Heart left ventricle (tissue), 16 donors: Measurements from ENCODE around the gene ALG1. TPM values are rescaled to one million over a fixed set of nuclear protein-coding genes. Genes with fewer than 3 reads are reported as not detected.
A peak's percentile ranks its signal among the peaks of the same experiment; 100 is the strongest.

Experiments
- ATAC-seq, 4 donors: fragments of 200-7000 bp; cut with Tn5 transposase; one replicate each; pipeline ENCODE4 v1.9.1; 2020 to 2022; ENCODE audit warnings: moderate library complexity in 4 of 4, mild to moderate bottlenecking in 3 of 4, moderate number of reproducible peaks in 1 of 4
- DNase-seq, 5 donors: peaks; one replicate each; pipeline ENCODE4 v3.0.0-alpha.2; 2020
- H3K27ac ChIP-seq, 12 donors: fragments of 200-600 bp; sonication (generic) in 4 of 12; one replicate each; pipeline versions ENCODE4 v1.5.0 to v1.8.0; 2016 to 2022; ENCODE audit warnings: mild to moderate bottlenecking in 2 of 12
- H3K27me3 ChIP-seq, 9 donors: fragments of 200-600 bp; sonication (generic) in 2 of 9; one replicate each; pipeline versions ENCODE4 v1.5.1 to v1.8.0; 2016 to 2022; ENCODE audit warnings: mild to moderate bottlenecking in 3 of 9
- H3K36me3 ChIP-seq, 9 donors: fragments of 200-600 bp; sonication (generic) in 2 of 9; one replicate each; pipeline versions ENCODE4 v1.5.0 to v1.8.0; 2018 to 2022; ENCODE audit warnings: mild to moderate bottlenecking in 2 of 9
- H3K4me1 ChIP-seq, 12 donors: fragments of 200-600 bp; sonication (generic) in 4 of 12; one replicate each; pipeline versions ENCODE4 v1.5.0 to v1.8.0; 2016 to 2022; ENCODE audit warnings: mild to moderate bottlenecking in 3 of 12
- H3K4me3 ChIP-seq, 12 donors: fragments of 200-600 bp; sonication (generic) in 4 of 12; one replicate each; pipeline versions ENCODE4 v1.5.0 to v1.8.0; 2017 to 2022; ENCODE audit warnings: mild to moderate bottlenecking in 9 of 12, moderate library complexity in 4 of 12
- H3K9me3 ChIP-seq, 12 donors: fragments of 200-600 bp; sonication (generic) in 4 of 12; one replicate each; pipeline versions ENCODE4 v1.5.0 to v1.8.0; 2016 to 2022; ENCODE audit warnings: mild to moderate bottlenecking in 1 of 12
- POLR2A ChIP-seq, 2 donors: fragments of 450-650 bp; IDR thresholded peaks; one replicate each; pipeline ENCODE4 v1.6.1; 2017; ENCODE audit warnings: antibody characterized with exemption in 2 of 2, mild to moderate bottlenecking in 2 of 2, moderate library complexity in 2 of 2
- WGBS, 4 donors: extraction: QIAGEN DNeasy Blood & Tissue Kit in 2 of 4; methylation state at CpG; one replicate each; pipeline versions ENCODE4 v1.1.5 to v1.1.7; 2013 to 2018; 5-methylcytosine and 5-hydroxymethylcytosine counted together
- intact Hi-C, 10 donors: fragments of 100-400 bp; cut with DNase I; formaldehyde crosslinking; loops; one replicate each; pipeline versions ENCODE4 v1.11.1 to v1.14.2; 2022
- polyA plus RNA-seq, 2 donors: library from polyadenylated mRNA; stranded (reverse); fragments of 200-250 nt; gene quantifications; one replicate each; pipeline ENCODE4 v1.2.3, GENCODE V29; 2013
- total RNA-seq, 9 donors: library from RNA; depleted of rRNA in 2 of 9; stranded (reverse); fragments of >200 nt in 2 of 9; fragmentation: NEBNext Ultra II Directional in 3 of 9; extraction: Animal tissue kit (Norgen Biotek cat#: 25700) in 3 of 9; gene quantifications; one replicate each; pipeline versions ENCODE4 v1.1.0 to v1.2.4, GENCODE V29; 2016 to 2023
- TF ChIP-seq, protein P1 (sequence below), 12 donors: fragments of 200-600 bp; sonication (generic) in 4 of 12; IDR thresholded peaks; one replicate each; pipeline versions ENCODE4 v1.5.0 to v1.8.0; 2018 to 2022; ENCODE audit warnings: antibody characterized with exemption in 12 of 12, mild to moderate bottlenecking in 5 of 12
- donor health status: ischemic (EF 13 %, LVEDD 7.1; RV severe dilation, severe dysfunction).
- donor health status: healthy with polysubstance abuse.
- donor health status: DM: no; HTN: yes; CAD: no.
- donor health status: DM: no; HTN: no; CAD: no.
- donor health status: ischemic (EF 25% LVEDD 6.9; RV normal size, moderate dysfunction).
- donor health status: ischemic (EF 25% LVEDD 5.7; RV mildly dilated, moderate dysfunction).
- donor health status: healthy.
- donor health status: DM: yes; HTN: yes; CAD: no.
- donor health status: ischemic (EF 35%, LVEDD 5.7; RV mildly dilated, moderate dysfunction).
- donor health status: nonischemic (EF 11% LVEDD 7.7; RV severe dilation, severe dysfunction).
- donor health status: DM: yes; HTN: yes; CAD: no.
- donor health status: PGD.
- donor health status: ischemic (EF 29% LVEDD 5.4; RV normal size, mild dysfunction).
- donor health status: nonischemic (EF 23%, LVEDD 6.1; RV moderate dilation, normal function).

The ALG1 gene
- total and polyA plus RNA-seq, 11 donors, result 6.0 to 17.1 (median 9.7) TPM

DNA sequence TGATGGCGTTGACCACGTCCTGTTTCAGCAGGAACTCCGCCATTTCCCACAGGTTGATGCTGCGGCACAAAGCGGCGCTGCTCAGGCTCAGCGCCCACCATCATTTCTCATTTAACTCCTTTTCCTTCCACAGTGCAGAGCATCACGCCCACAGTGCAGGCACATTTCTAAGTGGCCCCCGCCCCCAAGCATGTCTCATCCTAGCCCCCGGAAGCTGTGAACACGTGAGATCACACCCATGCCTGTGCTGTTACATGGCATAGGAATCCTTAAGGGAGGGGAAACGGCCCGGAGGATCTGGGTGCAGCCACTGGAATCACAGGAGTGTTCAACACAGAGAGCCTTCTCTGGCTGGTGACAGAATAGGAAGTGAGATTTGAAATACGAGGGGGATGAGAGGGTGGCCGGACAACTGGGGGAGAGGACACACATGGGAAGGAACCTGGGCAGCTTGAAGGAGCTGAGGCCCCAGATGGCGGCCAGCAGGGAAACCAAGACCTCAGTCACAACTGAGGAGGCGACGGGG, 42.6 kb upstream of the ALG1 start:
- intact Hi-C loops, result loop anchor here in 3 of 10 donors (5.0 to 10.0 kb wide), 4 partner anchors 64 to 164 kb away; partner anchors contain the start of gene SEC14L5 (in 2 of the 3)
- peaks cover 0 to 21% (median 8%) of the 10 kb centered on the region in 12 donors for H3K4me1 ChIP-seq
- WGBS, 4 donors, result 88 to 92% (median 92%) methylated on average over 18 of the region's 18 CpGs
- no peak overlapping the region for H3K27ac ChIP-seq
- H3K4me3 ChIP-seq, result no peak overlapping the region
- TF ChIP-seq, protein P1, sequence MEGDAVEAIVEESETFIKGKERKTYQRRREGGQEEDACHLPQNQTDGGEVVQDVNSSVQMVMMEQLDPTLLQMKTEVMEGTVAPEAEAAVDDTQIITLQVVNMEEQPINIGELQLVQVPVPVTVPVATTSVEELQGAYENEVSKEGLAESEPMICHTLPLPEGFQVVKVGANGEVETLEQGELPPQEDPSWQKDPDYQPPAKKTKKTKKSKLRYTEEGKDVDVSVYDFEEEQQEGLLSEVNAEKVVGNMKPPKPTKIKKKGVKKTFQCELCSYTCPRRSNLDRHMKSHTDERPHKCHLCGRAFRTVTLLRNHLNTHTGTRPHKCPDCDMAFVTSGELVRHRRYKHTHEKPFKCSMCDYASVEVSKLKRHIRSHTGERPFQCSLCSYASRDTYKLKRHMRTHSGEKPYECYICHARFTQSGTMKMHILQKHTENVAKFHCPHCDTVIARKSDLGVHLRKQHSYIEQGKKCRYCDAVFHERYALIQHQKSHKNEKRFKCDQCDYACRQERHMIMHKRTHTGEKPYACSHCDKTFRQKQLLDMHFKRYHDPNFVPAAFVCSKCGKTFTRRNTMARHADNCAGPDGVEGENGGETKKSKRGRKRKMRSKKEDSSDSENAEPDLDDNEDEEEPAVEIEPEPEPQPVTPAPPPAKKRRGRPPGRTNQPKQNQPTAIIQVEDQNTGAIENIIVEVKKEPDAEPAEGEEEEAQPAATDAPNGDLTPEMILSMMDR (IDR thresholded peaks at IDR 0.05), result no peak
- no peak for TF ChIP-seq POLR2A (IDR thresholded peaks at IDR 0.05)
- ATAC-seq (no peak), DNase-seq (peak in 1 of 5 donors; percentile 8)
- peaks cover 0 to 28% (median 8%) of the 10 kb centered on the region in 9 donors for H3K36me3 ChIP-seq
- no peaks in the 10 kb centered on the region for H3K27me3 ChIP-seq
- H3K9me3 ChIP-seq, result no peaks in the 10 kb centered on the region

DNA sequence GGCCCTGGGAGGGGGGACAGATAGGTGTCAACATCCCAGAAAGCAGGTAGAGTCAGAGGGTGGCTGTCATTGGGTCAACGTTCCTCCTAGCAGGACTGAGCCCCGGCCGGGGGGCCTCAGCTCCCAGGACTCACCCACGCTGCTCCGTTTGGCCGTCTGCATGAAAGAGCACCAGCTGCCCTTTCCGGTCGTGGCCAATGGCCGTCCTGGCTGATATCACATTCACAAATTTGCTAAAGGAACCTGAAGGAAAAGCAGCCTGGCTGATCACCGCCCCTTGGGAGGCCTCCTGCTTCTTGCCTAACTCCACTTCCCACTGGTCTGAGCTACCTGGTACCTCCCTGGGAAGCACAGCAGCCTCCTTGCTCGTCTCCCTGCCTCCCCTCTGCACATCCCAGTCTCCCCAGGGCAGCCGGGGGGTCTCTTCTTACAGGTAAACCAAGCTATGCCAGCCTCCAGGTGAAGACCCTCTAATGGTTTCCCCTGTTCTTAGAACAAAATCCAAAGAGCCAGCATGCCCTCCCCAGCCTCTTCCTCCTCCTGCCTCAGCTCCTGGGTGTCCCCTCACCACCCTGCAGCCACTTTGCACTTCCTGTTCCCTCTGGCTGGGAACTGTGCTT, 41.3 kb upstream of the ALG1 start:
- intact Hi-C loops, result no loop called here
- no peak overlapping the region for H3K27ac ChIP-seq
- TF ChIP-seq POLR2A (IDR thresholded peaks at IDR 0.05), result no peak
- TF ChIP-seq, protein P1 (IDR thresholded peaks at IDR 0.05), result no peak
- ATAC-seq (no peak), DNase-seq (peak in 1 of 5 donors; percentile 22)
- no peaks in the 10 kb centered on the region for H3K27me3 ChIP-seq
- WGBS, 4 donors, result 86 to 96% (median 87%) methylated on average over 12 of the region's 12 CpGs
- H3K36me3 ChIP-seq, result peaks cover 0 to 28% (median 8%) of the 10 kb centered on the region in 9 donors
- no peaks in the 10 kb centered on the region for H3K9me3 ChIP-seq
- H3K4me3 ChIP-seq, result no peak overlapping the region
- H3K4me1 ChIP-seq, result peaks cover 0 to 19% (median 15%) of the 10 kb centered on the region in 12 donors

DNA sequence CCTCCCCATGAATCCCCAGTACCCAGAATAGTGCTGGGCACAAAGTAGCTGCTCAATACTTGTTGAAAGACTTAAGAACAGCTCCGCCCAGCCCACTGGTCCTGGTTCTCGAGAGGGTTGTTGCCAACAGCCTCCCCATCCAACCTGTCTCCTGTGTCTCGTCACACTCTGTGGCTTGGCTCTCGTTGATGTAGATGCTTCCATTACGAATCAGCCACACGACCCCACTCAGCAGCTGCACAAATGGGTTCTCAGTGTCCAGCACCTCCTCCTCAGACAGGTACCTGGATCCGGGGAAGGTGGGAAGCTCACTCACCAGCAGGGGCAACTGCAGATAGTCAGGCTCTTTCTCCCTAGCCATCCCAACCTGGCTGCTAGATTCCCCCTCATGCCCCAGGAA, 40.0 kb upstream of the ALG1 start:
- ATAC-seq, result no peak
- no peak overlapping the region for H3K27ac ChIP-seq
- H3K4me1 ChIP-seq, result peaks cover 0 to 24% (median 15%) of the 10 kb centered on the region in 12 donors
- intact Hi-C loops, result no loop called here
- DNase-seq, result peak in 1 of 5 donors; percentile 10
- no peaks in the 10 kb centered on the region for H3K27me3 ChIP-seq
- peaks cover 0 to 26% (median 8%) of the 10 kb centered on the region in 9 donors for H3K36me3 ChIP-seq
- no peak for TF ChIP-seq POLR2A (IDR thresholded peaks at IDR 0.05)
- TF ChIP-seq, protein P1 (IDR thresholded peaks at IDR 0.05), result no peak
- H3K4me3 ChIP-seq, result no peak overlapping the region
- WGBS, 4 donors, result 77 to 81% (median 80%) methylated on average over 7 of the region's 7 CpGs
- no peaks in the 10 kb centered on the region for H3K9me3 ChIP-seq

DNA sequence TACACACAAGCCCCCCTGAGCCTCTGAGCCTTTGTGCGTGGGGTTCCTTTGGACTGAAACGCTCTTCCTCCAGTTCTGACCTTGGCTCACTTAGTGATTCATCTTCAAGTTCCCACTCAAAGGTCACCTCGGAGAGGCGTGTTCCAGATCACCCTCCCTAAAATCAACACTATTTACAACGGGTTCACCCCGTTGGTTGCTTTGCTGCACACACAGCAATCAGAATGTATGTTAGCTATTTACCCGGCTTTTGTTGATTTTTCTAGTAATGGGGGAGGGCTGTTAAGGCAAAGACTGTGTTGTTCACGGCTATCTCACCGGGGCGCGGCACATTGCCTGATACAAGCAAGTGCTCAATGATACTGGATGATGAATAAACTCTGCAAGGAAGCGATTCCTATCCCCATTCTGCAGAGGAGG, 38.9 kb upstream of the ALG1 start:
- peak overlapping the region in 1 of 12 donors; percentile 72 for H3K27ac ChIP-seq
- 41 to 57% (median 47%) methylated on average over 12 of the region's 12 CpGs for WGBS, 4 donors

More for the DNA sequence above, 38.9 kb upstream of the ALG1 start:
- ATAC-seq (no peak), DNase-seq (no peak)
- H3K4me3 ChIP-seq, result peak overlapping the region; percentile 72 to 99 (median 89)
- peaks cover 0 to 19% (median 6%) of the 10 kb centered on the region in 9 donors for H3K36me3 ChIP-seq
- intact Hi-C loops, result no loop called here
- no peaks in the 10 kb centered on the region for H3K27me3 ChIP-seq
- TF ChIP-seq, protein P1 (IDR thresholded peaks at IDR 0.05), result no peak
- TF ChIP-seq POLR2A (IDR thresholded peaks at IDR 0.05), result no peak
- peaks cover 0 to 24% (median 15%) of the 10 kb centered on the region in 12 donors for H3K4me1 ChIP-seq
- H3K9me3 ChIP-seq, result no peaks in the 10 kb centered on the region
